OCI-LY1 (cell line): ENCODE results near the gene LAMTOR1.

Source experiments
- H2AFZ ChIP-seq: fragments of 200-600 bp; sonication (generic), shearing (Covaris generic); 2 replicates; pipeline ENCODE4 v1.6.0; 2014; ENCODE audit warnings: antibody characterized with exemption, mild to moderate bottlenecking, low read length
- H3F3A ChIP-seq: fragments of 200-600 bp; sonication (generic), shearing (Covaris generic); 2 replicates; pipeline ENCODE4 v1.6.0; 2014; ENCODE audit warnings: mild to moderate bottlenecking, antibody characterized with exemption, low read length, moderate library complexity; ENCODE audit not compliant: insufficient read depth
- H3K27ac ChIP-seq: fragments of 200-600 bp; sonication (generic); 2 replicates; pipeline ENCODE4 v1.5.1; 2014; ENCODE audit warnings: low read length, mixed run types, mild to moderate bottlenecking, low read depth; ENCODE audit not compliant: poor library complexity, severe bottlenecking
- H3K27me3 ChIP-seq: fragments of 200-600 bp; sonication (generic); 2 replicates; pipeline ENCODE4 v1.6.0; 2014; ENCODE audit warnings: antibody characterized with exemption, mild to moderate bottlenecking, low read length, moderate library complexity; ENCODE audit not compliant: insufficient read depth
- H3K36me3 ChIP-seq: fragments of 200-600 bp; sonication (generic); 2 replicates; pipeline ENCODE4 v1.6.1; 2014; ENCODE audit warnings: mild to moderate bottlenecking, antibody characterized with exemption, low read length, moderate library complexity, mixed read lengths; ENCODE audit not compliant: insufficient read depth
- H3K4me1 ChIP-seq: fragments of 200-600 bp; sonication (generic); 2 replicates; pipeline ENCODE4 v1.5.1; 2014; ENCODE audit warnings: mild to moderate bottlenecking, low read length, moderate library complexity; ENCODE audit not compliant: insufficient read depth, severe bottlenecking
- H3K4me2 ChIP-seq: fragments of 200-600 bp; sonication (generic), shearing (Covaris generic); 2 replicates; pipeline ENCODE4 v1.6.1; 2014; ENCODE audit warnings: low read length
- H3K4me3 ChIP-seq: fragments of 200-600 bp; sonication (generic); 2 replicates; pipeline ENCODE4 v1.5.1; 2014; ENCODE audit warnings: low read length, low read depth, mild to moderate bottlenecking, mixed read lengths; ENCODE audit not compliant: poor library complexity, severe bottlenecking
- H3K79me2 ChIP-seq: fragments of 200-600 bp; shearing (Covaris generic); 2 replicates; pipeline ENCODE4 v1.6.1; 2016; ENCODE audit warnings: mixed run types, low read length, mixed read lengths; ENCODE audit not compliant: insufficient read depth
- H3K9ac ChIP-seq: fragments of 200-600 bp; sonication (generic), shearing (Covaris generic); 2 replicates; pipeline ENCODE4 v1.6.1; 2014; ENCODE audit warnings: mild to moderate bottlenecking, low read length, mixed read lengths
- H3K9me2 ChIP-seq: fragments of 200-600 bp; sonication (generic), shearing (Covaris generic); 2 replicates; pipeline ENCODE4 v1.6.1; 2014; ENCODE audit warnings: low read depth, mild to moderate bottlenecking, low read length, mixed read lengths
- H3K9me3 ChIP-seq: fragments of 200-600 bp; shearing (Covaris generic); 2 replicates; pipeline ENCODE4 v1.6.1; 2014; ENCODE audit warnings: low read length, mixed read lengths
- H4K20me1 ChIP-seq: fragments of 200-600 bp; sonication (generic), shearing (Covaris generic); 2 replicates; pipeline ENCODE4 v1.6.0; 2016; ENCODE audit warnings: mild to moderate bottlenecking, low read length; ENCODE audit not compliant: insufficient read depth
- CTCF ChIP-seq: fragments of 200-600 bp; sonication (generic), shearing (Covaris generic); IDR thresholded peaks from 2 replicates; pipeline ENCODE4 v1.5.1; 2017; ENCODE audit warnings: mild to moderate bottlenecking, antibody characterized with exemption, low read length, moderate library complexity, mixed read lengths
- EZH2 ChIP-seq: fragments of 200-600 bp; sonication (generic), shearing (Covaris generic); IDR thresholded peaks from 2 replicates; pipeline ENCODE4 v1.8.0; 2017; ENCODE audit warnings: borderline replicate concordance, mixed run types, mild to moderate bottlenecking, antibody characterized with exemption, low read length, moderate library complexity, mixed read lengths

The LAMTOR1 gene

GRCh38 chr11:72067266-72067665 lies 35.8 kb downstream of the LAMTOR1 start:
- Histone ChIP-seq H3K79me2 (peaks cover 54% of the 10 kb centered on the region), H3F3A (no peaks in the 10 kb centered on the region), H3K36me3 (peaks cover 41% of the 10 kb centered on the region), H3K9me3 (no peaks in the 10 kb centered on the region), H3K4me1 (peaks cover 34% of the 10 kb centered on the region), H3K4me2 (no peak overlapping the region), H3K9ac (no peak overlapping the region), H2AFZ (no peak overlapping the region), H3K27ac (no peak overlapping the region), H3K9me2 (no peaks in the 10 kb centered on the region), H3K4me3 (no peak overlapping the region), H3K27me3 (no peaks in the 10 kb centered on the region), H4K20me1 (no peaks in the 10 kb centered on the region)
- TF ChIP-seq EZH2 = no peak
- TF ChIP-seq CTCF = no peak

- H2AFZ ChIP-seq = no peak overlapping the region
- peaks cover 34% of the 10 kb centered on the region for H3K4me1 ChIP-seq
- H3K9me2 ChIP-seq = no peaks in the 10 kb centered on the region
- no peak overlapping the region for H3K27ac ChIP-seq
- H4K20me1 ChIP-seq = no peaks in the 10 kb centered on the region
- H3K27me3 ChIP-seq = no peaks in the 10 kb centered on the region
- no peaks in the 10 kb centered on the region for H3K9me3 ChIP-seq
- no peak overlapping the region for H3K4me3 ChIP-seq
- no peak for TF ChIP-seq CTCF
- no peak for TF ChIP-seq EZH2
- no peak overlapping the region for H3K4me2 ChIP-seq
- no peaks in the 10 kb centered on the region for H3F3A ChIP-seq
- H3K9ac ChIP-seq = no peak overlapping the region
- H3K79me2 ChIP-seq = peaks cover 50% of the 10 kb centered on the region
- peaks cover 41% of the 10 kb centered on the region for H3K36me3 ChIP-seq
Measured at GRCh38 chr11:72066855-72067254, 36.2 kb downstream of the LAMTOR1 start.

- peak overlapping the region; percentile 38 for H3K27ac ChIP-seq
- peak overlapping the region; percentile 5; the same call in 1 of the 2 replicates for H3K4me2 ChIP-seq
- H3K9me2 ChIP-seq = no peaks in the 10 kb centered on the region
- H3K4me1 ChIP-seq = peaks cover 7% of the 10 kb centered on the region
- H3K27me3 ChIP-seq = no peaks in the 10 kb centered on the region
- H2AFZ ChIP-seq = no peak overlapping the region
- no peaks in the 10 kb centered on the region for H4K20me1 ChIP-seq
- no peak for TF ChIP-seq EZH2
- no peak for TF ChIP-seq CTCF
- peaks cover 26% of the 10 kb centered on the region for H3K79me2 ChIP-seq
- H3K9ac ChIP-seq = no peak overlapping the region; the same call in 1 of the 2 replicates
- H3K36me3 ChIP-seq = peaks cover 39% of the 10 kb centered on the region
- no peak overlapping the region for H3K4me3 ChIP-seq
- no peaks in the 10 kb centered on the region for H3K9me3 ChIP-seq
- H3F3A ChIP-seq = no peaks in the 10 kb centered on the region
Measured at GRCh38 chr11:72061739-72062396, 41.2 kb downstream of the LAMTOR1 start.
